Astrocyte of the spinal cord (primary cell): ENCODE measurements around the gene ALKBH6.

Source experiments
- DNase-seq: peaks from one replicate; pipeline ENCODE4 v3.0.0; 2011; ENCODE audit warnings: low read depth, low spot score
- H3K4me3 ChIP-seq: 2 replicates; pipeline ENCODE4 v1.5.1; 2011; ENCODE audit warnings: low read depth, mild to moderate bottlenecking, low read length, moderate library complexity
- in situ Hi-C: cut with HindIII; loops from 2 replicates; pipeline ENCODE4 v1.10.0; 2017; ENCODE audit warnings: low sequenced_read_pairs
- TF ChIP-seq, protein P1 (sequence below): IDR thresholded peaks from 2 replicates; pipeline ENCODE4 v1.5.1; 2012; ENCODE audit warnings: low read depth, mild to moderate bottlenecking, low read length, inconsistent platforms

Gene ALKBH6

DNA sequence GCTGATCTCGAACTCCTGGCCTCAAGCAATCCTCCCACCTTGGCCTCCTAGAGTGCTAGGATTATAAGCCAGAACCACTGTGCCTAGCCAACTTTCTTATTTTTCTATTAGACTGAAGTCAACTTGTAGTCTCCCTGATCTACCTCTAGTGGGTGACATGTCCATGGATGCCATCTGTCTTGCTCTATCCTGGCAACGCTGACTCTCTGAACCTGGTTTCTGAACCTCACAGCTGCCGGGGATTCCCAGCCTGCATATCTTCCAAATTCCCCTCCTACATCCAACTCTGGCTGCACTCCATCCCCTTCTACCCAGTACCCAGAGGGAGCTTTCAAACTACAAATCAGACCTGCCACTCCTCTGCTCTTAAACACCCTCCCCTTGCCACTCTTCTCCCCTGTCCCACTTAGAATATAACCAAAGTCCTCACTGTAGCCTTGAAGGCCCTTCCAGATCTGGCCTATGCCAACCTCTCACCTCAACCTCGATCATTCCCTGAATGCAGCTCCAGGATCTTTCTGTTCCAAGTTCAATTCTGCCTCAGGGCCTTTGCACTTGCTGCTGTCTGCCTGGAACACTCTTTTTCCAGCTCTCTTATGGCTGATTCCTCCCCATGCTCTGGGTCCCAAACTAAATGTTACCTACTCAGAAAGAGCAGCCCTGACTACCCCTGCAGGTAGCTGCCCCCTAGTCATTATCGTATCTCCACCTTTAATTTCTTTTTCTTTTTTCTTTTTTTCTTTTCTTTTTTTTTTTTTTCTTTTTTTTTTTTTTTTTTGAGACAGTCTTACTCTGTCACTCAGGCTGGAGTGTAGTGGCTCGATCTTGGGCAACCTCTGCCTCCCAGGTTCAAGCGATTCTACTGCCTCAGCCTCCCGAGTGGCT, 16.5 kb upstream of the ALKBH6 start:
- no peak overlapping the region for H3K4me3 ChIP-seq
- TF ChIP-seq, protein P1, sequence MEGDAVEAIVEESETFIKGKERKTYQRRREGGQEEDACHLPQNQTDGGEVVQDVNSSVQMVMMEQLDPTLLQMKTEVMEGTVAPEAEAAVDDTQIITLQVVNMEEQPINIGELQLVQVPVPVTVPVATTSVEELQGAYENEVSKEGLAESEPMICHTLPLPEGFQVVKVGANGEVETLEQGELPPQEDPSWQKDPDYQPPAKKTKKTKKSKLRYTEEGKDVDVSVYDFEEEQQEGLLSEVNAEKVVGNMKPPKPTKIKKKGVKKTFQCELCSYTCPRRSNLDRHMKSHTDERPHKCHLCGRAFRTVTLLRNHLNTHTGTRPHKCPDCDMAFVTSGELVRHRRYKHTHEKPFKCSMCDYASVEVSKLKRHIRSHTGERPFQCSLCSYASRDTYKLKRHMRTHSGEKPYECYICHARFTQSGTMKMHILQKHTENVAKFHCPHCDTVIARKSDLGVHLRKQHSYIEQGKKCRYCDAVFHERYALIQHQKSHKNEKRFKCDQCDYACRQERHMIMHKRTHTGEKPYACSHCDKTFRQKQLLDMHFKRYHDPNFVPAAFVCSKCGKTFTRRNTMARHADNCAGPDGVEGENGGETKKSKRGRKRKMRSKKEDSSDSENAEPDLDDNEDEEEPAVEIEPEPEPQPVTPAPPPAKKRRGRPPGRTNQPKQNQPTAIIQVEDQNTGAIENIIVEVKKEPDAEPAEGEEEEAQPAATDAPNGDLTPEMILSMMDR = peak; percentile 14
- no peak for DNase-seq
- in situ Hi-C loops = no loop called here

DNA sequence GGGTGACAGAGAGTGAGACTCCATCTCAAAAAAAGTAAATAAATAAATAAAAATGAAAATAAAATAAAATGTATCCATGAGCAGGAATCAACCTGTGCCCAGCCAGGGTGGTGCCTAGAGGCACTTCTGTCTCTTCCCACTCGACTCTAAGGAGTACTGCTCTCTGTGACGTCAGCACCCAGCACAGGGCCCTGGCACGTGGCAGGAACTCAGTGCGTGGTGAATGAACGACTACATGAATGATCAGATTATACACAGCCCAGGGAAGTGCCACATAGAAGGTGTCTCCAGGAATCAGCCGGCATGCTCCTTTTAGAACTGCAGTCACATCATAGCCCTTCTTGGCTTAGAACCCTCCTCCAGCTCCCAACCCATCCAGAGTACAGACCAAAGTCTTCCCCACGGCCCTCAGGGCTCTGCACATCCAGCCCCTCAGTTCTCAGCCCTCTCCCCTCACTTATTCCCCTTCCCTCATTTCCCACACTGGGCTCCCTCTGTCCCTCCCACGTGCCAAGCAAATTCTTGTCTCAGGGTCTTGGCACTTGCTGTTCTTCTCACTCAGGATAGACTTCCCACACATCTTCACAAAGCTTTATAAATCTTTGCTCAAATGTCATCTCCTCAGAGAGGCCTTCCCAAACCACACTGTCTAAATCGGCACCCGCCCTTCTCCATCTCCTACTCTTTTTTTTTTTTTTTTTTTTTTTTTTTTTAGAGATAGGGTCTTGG, 14.5 kb upstream of the ALKBH6 start:
- no peak for DNase-seq

DNA sequence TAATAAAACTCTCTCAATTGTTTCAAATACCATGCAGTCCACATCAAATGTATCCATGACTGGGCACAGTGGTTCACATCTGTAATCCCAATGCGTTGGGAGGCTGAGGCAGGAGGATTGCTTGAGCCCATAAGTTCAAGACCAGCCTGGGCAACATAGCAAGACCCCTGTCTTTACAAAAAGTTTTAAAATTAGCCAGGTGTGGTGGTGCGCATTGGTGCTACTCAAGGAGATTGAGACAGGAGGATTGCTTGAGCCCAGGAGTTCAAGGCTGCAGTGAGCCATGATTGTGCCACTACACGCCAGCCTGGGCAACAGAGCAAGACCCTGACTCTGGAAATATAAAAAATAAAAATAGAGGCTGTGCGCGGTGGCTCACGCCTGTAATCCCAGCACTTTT, 13.7 kb upstream of the ALKBH6 start:
- in situ Hi-C loops = no loop called here

More for the DNA sequence above, 14.5 kb upstream of the ALKBH6 start:
- no peak overlapping the region for H3K4me3 ChIP-seq
- TF ChIP-seq, protein P1 = no peak
- in situ Hi-C loops = no loop called here

DNA sequence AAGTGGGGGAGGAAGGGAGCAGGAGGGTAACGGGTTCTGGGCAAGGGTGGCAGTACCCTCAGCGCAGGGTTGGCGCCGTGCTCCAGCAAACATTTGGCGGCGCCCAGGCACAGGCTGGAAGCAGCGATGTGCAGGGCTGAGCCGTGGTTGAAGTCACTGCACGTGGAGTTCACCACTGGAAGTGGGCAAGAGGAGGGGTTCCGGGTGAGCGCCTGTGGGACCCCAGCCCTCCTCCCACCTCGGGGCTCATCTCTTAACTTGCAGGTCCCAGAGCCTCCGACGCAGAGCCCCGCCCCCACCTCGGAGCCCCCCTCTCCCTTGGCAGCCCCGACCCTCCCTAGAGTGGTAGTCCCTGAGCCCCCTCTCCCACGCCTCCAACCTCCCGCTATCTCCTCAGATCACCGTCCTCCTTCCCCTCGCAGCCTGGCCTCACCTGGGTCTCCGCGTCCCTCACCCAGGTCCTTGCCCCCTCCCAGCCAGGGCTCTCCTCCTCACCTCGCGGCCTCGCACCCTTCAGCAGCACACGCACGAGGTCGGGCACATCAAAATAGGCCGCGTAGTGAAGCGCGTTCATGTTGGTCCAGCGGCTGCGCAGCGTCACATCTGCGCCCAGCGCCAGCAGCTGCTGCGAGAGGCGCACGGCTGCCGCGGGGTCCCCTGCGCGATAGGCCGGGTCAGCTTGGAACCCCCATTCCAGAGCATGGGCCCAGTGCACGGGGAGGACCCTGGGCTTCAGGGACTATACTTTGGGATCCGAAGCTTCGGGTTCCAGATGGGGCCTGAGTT, 12.3 kb upstream of the ALKBH6 start:
- TF ChIP-seq, protein P1 = no peak
- DNase-seq = no peak
- no peak overlapping the region for H3K4me3 ChIP-seq
- in situ Hi-C loops = no loop called here

More for the DNA sequence above, 13.7 kb upstream of the ALKBH6 start:
- TF ChIP-seq, protein P1 = no peak
- DNase-seq = no peak
- H3K4me3 ChIP-seq = no peak overlapping the region

DNA sequence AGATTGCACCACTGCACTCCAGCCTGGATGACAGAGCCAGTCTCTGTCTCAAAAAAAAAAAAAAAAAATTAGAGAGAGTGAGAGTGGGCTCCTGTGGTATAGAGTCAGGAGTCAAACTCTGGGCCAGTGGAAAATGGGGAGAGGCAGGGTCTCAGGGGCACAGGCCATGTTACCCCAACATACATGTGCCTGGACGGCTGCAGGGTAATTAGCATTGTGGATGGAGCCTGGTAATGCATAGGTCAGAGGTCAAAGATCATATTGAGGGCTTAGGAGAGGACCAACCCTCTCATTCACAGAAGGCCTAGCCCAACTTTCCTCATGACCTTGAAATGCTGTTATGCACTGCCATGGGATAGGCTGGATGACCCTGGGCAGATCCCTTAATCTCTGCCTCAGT, 11.5 kb upstream of the ALKBH6 start:
- DNase-seq = no peak
- TF ChIP-seq, protein P1 = no peak
- in situ Hi-C loops = no loop called here
- H3K4me3 ChIP-seq = no peak overlapping the region

DNA sequence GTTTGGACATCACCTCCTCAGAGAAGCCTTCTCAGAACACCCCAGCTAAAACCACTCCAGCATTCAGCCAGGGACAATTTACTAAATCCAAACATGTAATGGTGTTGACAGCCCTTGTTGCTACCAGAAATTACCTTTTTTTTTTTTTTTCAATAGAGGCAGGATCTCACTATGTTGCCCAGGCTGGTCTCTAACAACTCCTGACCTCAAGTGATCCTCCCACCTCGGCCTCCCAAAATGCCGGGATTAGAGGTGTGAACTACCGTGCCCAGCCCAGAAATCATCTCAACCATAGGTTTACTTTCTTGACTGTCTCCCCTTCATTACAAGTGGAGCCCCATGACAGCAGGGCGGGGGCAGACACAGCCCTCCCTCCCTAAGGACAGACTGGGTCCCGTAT, 9.4 kb upstream of the ALKBH6 start:
- in situ Hi-C loops = no loop called here

More for the DNA sequence above, 9.4 kb upstream of the ALKBH6 start:
- TF ChIP-seq, protein P1 = no peak
- no peak overlapping the region for H3K4me3 ChIP-seq
- DNase-seq = no peak
